Measurements from ENCODE around the gene SLC36A2.
"Not testable (repeated sequence)": the region's sequence is repeated elsewhere in the genome, so short reads cannot be mapped to it uniquely, and the experiment has no call there.

SLC36A2 gene

DNA sequence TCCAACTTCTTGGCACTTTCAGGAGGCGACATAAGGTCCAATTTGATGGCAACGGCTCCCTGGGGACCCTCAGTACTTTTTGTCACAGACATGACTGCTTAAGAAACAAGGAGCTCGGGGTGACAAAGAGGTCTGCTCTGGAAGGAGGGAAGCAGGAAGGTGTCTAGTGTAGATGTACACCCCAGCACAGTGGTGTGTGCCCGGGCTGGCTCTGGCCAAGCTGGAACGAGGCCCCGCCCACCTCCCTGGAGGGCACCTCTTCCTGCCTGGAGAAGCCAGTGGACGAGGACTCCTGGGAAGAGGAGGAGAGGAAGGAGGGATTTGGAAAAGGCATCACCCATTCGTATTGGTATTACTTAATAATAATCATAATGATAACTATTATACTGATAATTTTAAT, at the start of gene SLC36A2:
TSS of gene SLC36A2 (minus strand) at position 191 of the 400 bp plus-strand sequence. CDS start at position 92, 99 bp downstream.
- DNase-seq: no peak

GRCh38 chr5:151388960-151389359, 41.6 kb upstream of the SLC36A2 start:
- DNase-seq: no peak

GRCh38 chr5:151384106-151384505, 36.7 kb upstream of the SLC36A2 start:
- no peak for DNase-seq

GRCh38 chr5:151383011-151383410, 35.7 kb upstream of the SLC36A2 start:
- DNase-seq: no peak

- no peak for DNase-seq
Measured at GRCh38 chr5:151382576-151382975, 35.2 kb upstream of the SLC36A2 start.

GRCh38 chr5:151381899-151382298, 34.5 kb upstream of the SLC36A2 start:
- DNase-seq: no peak

- no peak for DNase-seq
Measured at GRCh38 chr5:151378616-151379015, 31.3 kb upstream of the SLC36A2 start.

DNA sequence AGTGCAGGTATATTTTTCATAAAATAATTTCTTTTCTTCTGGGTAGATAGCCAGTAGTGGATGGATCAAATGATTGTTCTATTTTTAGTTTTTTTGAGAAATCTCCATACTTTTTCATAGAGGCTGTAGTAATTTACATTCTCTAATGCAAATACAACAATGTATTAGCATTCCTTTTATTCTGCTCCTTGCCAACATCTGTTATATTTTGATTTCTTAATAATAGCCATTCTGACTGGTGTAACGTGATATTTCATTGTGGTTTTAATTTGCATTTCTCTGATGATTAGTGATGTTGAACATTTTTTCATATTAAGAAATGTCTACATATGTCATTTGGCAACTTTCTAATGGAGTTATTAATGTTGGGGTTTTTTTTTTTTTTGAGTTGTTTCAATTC, 27.2 kb upstream of the SLC36A2 start:
- no peak for DNase-seq

GRCh38 chr5:151367038-151367437, 19.7 kb upstream of the SLC36A2 start:
- not testable (repeated sequence) for DNase-seq

DNA sequence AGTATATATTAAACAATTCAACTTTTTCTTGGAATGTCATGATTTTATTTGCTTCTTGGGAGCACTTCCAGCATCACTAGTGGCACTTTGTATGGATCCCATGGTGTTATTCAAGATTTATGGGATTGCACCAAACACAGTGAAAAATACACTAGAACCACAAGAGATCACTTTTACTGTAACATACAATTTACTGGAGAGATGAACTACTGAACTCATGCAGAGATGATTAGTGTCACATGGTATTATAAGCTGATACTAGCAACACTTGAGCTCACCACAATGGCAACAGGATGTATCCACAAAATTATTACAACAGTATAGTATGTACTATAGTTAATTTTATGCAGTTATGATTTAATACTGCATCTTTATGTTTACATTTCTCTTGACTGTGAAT, 16.3 kb upstream of the SLC36A2 start:
- DNase-seq: no peak

DNA sequence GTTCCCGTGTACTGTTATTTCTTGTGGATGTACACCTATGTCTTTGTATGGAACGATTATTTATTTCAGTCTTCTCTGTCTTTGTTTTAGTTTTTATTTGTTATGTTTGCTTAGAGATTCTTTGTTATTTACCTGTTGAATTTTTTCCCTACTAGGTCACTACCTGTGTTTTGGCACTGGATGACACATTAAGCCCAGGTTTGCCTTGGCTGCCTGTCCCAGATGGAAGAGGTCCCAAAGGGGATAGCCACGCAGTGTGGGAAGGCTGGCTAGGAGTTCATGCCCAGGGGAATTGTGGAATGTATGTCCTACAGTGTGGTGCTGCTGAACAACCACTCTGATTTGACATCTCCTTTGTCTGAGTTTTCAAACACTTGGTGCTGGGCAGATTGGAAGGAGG, 15.6 kb upstream of the SLC36A2 start:
- DNase-seq: no peak

DNA sequence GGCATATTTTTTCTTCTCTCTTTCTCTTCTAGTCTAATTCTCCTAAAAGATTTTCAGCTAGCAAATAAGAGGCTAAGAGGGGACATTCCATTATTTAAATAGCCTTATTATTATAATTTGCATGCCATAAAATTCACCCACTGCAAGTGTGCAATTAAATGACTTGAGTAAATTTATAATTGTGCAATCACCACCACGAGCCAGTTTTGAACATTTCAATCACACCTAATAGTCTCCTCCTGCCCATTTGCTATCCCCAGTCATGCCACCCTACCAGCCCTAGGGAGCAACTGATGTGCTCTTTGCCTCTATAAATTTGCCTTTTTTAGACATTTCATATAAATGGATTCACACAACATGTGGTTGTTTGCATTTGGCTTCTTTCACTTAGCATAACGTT, 12.0 kb upstream of the SLC36A2 start:
- DNase-seq: no peak

DNA sequence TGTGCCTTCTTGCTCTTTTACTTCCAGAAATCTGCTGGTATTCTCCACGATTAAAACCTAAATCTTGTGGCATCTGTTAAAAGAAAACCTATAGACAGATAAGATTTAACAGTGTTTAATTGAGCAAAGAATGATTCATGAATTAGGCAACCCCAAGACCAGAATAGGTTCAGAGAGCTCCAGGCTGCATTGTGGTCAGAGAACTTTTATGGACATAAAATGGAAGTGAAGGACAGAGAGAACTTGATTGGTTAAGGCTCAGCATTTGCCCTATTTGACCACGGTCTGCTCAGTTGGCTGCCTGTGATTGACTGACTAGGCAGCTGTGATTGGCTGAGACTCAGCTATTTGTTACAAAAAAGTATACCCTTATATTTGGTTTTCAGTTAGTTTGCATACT, 10.4 kb upstream of the SLC36A2 start:
- no peak for DNase-seq

DNA sequence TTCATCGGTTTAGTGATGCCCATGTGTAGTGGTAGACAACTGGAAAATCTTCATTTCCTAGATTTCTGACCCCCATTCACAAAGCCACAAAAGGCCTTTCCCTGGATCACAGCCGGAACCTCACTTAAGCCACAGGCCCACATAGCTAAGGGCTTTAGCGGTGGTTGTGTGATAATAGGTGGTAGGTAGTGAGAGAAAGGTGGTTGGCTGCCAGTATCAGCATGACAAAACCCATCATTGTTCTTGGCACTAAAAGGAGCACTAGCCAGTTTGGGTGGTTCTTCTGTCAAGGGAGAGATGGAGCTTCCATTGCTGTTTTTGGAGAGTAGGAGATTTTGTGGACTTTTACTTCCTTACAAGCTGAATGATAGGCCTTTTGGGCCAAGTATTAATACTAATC, 9.7 kb upstream of the SLC36A2 start:
- DNase-seq: no peak

GRCh38 chr5:151351671-151352070, 4.3 kb upstream of the SLC36A2 start:
- DNase-seq: no peak

GRCh38 chr5:151348789-151349188, 1.4 kb upstream of the SLC36A2 start:
- no peak for DNase-seq

GRCh38 chr5:151345808-151346478, 1.4 kb downstream of the SLC36A2 start:
- no peak for DNase-seq

DNA sequence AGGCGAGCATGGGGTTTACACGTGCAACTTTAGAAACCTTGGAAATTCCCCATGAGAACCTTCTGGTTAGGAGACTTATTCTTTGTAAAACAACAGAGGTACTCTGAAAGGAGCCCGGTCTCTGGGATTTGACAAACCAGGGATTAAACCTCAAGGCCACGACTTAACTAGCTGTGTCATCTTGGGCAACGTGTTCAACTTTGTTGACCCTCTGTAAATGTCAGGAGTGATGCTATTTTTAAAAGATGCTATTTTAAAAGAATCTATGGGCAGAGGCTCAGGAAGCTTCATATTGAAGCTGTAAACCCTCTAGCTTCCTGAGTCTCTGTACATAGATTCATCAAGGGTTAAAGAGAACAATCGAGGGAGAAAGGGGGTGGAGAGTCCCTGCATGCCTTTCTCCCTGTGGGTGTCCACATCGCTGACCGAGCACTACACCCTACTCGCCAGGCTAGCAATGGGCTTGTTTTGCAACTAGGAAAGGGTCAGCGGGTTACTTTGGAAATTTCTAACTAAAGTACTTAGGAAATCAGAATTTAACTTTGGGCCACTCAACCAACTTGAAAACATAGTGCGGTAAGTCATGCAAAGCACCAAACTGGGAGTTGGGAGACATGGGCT, 2.1 kb downstream of the SLC36A2 start:
- DNase-seq: no peak

DNA sequence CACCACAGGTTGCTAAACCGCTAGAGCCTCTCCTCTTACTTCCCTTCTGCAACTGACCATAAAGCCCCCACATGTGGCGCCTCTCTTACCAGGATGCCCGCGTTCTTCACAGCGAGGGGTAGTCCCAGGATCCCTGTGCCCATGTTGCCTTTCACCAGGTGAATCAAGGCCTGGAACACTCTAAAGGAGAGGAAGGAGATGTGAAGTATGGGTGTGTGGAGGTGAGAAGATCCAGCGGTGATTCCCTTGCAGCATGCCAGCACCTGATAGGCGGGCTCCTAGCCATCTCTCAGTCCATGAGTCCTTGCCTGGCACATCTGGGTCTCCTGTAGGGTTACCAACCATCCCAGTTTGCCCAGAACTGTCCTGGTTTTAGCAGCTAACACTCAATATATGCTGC, 3.3 kb downstream of the SLC36A2 start:
- DNase-seq: no peak

GRCh38 chr5:151340004-151340403, 7.4 kb downstream of the SLC36A2 start:
- DNase-seq: no peak

DNA sequence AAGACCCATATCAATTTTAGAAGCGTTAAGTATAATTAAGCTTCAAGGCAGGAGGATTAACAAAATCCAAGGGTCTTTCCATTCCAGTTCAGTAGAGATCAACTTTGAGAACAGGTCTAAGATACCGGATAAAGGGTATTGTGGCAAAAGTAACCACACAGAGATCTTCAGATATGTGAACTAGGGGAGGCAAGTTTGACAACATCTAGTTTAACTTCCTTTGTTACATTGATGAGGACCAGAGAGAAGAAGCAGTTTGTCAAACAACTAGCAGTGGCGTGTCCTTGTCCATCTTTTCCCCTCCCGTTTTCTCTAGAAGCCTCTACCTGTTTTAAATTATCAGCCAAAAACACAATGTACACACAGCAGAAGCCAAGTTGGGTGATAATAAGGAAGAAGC, 8.6 kb downstream of the SLC36A2 start:
- no peak for DNase-seq

GRCh38 chr5:151332857-151333256, 14.5 kb downstream of the SLC36A2 start:
- no peak for DNase-seq

- DNase-seq: no peak
Measured at GRCh38 chr5:151328734-151329133, 18.6 kb downstream of the SLC36A2 start.

GRCh38 chr5:151327585-151327984, 19.8 kb downstream of the SLC36A2 start:
- DNase-seq: no peak

DNA sequence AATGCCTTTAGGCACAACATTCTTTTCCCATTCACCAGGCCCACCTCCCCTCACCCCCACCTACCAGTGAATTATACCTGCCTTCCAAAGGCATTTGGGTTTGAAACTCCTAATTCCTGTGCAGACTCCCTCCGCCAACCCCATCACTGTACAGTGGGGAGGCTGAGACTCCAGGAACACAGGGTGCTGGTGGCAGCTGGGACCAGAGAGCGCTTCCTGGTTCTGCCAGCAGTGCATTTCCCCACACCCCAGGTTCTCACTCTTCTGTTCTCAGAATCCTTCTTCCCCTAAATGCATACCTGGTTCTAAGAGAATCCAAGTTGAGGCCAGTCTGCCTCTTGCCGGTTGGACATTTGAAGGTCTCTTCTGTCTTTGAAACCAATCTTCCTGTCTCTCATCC, 21.1 kb downstream of the SLC36A2 start:
- DNase-seq: no peak

Data from activated CD4-positive, alpha-beta T cell treated with anti-CD3 and anti-CD28 coated beads, Interleukin-2, amount 50 U/mL, for 16 hours (primary cell).